Keratinocyte (primary cell): Measurements from ENCODE around the gene SLC38A2. TPM values are rescaled to one million over a fixed set of nuclear protein-coding genes. Genes with fewer than 3 reads are reported as not detected.

ENCODE experiments used
- DNase-seq: peaks from one replicate; pipeline ENCODE4 v3.0.0-alpha.2; 2011; ENCODE audit warnings: low read depth, missing footprints, low spot score
- FAIRE-seq: peaks from 2 replicates; lab custom pipeline; 2011; peaks lifted over from hg19 to GRCh38; lab: Jason Lieb, UNC
- H2AFZ ChIP-seq: 2 replicates; pipeline ENCODE4 v1.6.0; 2012; ENCODE audit warnings: low read length, control low read depth, inconsistent platforms; ENCODE audit not compliant: control insufficient read depth
- H3K27ac ChIP-seq: 2 replicates; pipeline ENCODE4 v1.5.1; 2011; ENCODE audit warnings: low read length; ENCODE audit not compliant: control insufficient read depth, insufficient read depth
- H3K27me3 ChIP-seq: 3 replicates; pipeline ENCODE4 v1.6.0; 2011; ENCODE audit warnings: low read length; ENCODE audit not compliant: control insufficient read depth, insufficient read depth; ENCODE audit errors: extremely low read depth
- H3K36me3 ChIP-seq, 2 experiments: 2 replicates in 1 of 2; 3 replicates in 1 of 2; pipeline ENCODE4 v1.5.1; 2011; ENCODE audit warnings: low read length in 2 of 2, mild to moderate bottlenecking in 1 of 2; ENCODE audit not compliant: control insufficient read depth in 2 of 2, insufficient read depth in 2 of 2; ENCODE audit errors: extremely low read depth in 1 of 2
- H3K4me1 ChIP-seq: 3 replicates; pipeline ENCODE4 v1.5.1; 2011; ENCODE audit warnings: low read length; ENCODE audit not compliant: control insufficient read depth, insufficient read depth; ENCODE audit errors: extremely low read depth
- H3K4me2 ChIP-seq: 3 replicates; pipeline ENCODE4 v1.6.0; 2011; ENCODE audit warnings: low read depth, low read length; ENCODE audit not compliant: control insufficient read depth, insufficient read depth; ENCODE audit errors: extremely low read depth
- H3K4me3 ChIP-seq, 3 experiments: fragments of 200-600 bp in 1 of 3; sonication (generic) in 1 of 3; 2 replicates in 2 of 3; 3 replicates in 1 of 3; pipeline ENCODE4 v1.5.1; 2011 to 2016; ENCODE audit warnings: low read length in 3 of 3, mild to moderate bottlenecking in 3 of 3, control low read depth in 2 of 3, inconsistent platforms in 1 of 3, low read depth in 1 of 3, mixed read lengths in 1 of 3, mixed run types in 1 of 3, moderate library complexity in 1 of 3; ENCODE audit not compliant: control insufficient read depth in 2 of 3, insufficient read depth in 2 of 3; ENCODE audit errors: extremely low read depth in 1 of 3
- H3K79me2 ChIP-seq: 2 replicates; pipeline ENCODE4 v1.6.0; 2012; ENCODE audit warnings: low read length; ENCODE audit not compliant: control insufficient read depth, insufficient read depth
- H3K9ac ChIP-seq: 3 replicates; pipeline ENCODE4 v1.6.0; 2011; ENCODE audit warnings: low read length; ENCODE audit not compliant: control insufficient read depth, insufficient read depth; ENCODE audit errors: extremely low read depth
- H3K9me1 ChIP-seq: 3 replicates; pipeline ENCODE4 v1.6.0; 2011; ENCODE audit warnings: low read length; ENCODE audit not compliant: control insufficient read depth, insufficient read depth; ENCODE audit errors: extremely low read depth
- H3K9me3 ChIP-seq: 2 replicates; pipeline ENCODE4 v1.5.1; 2012; ENCODE audit warnings: low read depth, low read length; ENCODE audit not compliant: control insufficient read depth
- H4K20me1 ChIP-seq: 3 replicates; pipeline ENCODE4 v1.6.0; 2011; ENCODE audit warnings: low read length; ENCODE audit not compliant: control insufficient read depth, insufficient read depth; ENCODE audit errors: extremely low read depth
- EZH2 ChIP-seq: IDR thresholded peaks from one replicate; pipeline ENCODE4 v1.6.1; 2012; ENCODE audit warnings: inconsistent platforms, mild to moderate bottlenecking, low read length, moderate library complexity
- dilution Hi-C: fragments of 300-500 bp; cut with MboI; formaldehyde crosslinking; loops from one replicate; pipeline ENCODE4 v1.7.0; 2020; ENCODE audit warnings: low sequenced_read_pairs; ENCODE audit not compliant: extremely low pct_ligation_motif_present
- polyA plus RNA-seq, 5 experiments: library from polyadenylated mRNA; depleted of rRNA in 3 of 5; stranded (reverse) in 3 of 5; stranded (forward) in 1 of 5; unstranded in 1 of 5; fragments of >200 nt; gene quantifications; 1 replicate in 1 of 5; 2 replicates in 3 of 5; 3 replicates in 1 of 5; pipeline versions ENCODE4 v1.2.1 to v1.2.3, GENCODE V29; 2011 to 2012; ENCODE audit warnings: missing spikeins in 2 of 5, low read depth in 1 of 5, low replicate concordance in 1 of 5
- TF ChIP-seq, protein P1 (sequence below), 3 experiments: IDR thresholded peaks in 1 of 3; conservative IDR thresholded peaks in 1 of 3; optimal IDR thresholded peaks in 1 of 3; 2 replicates in 2 of 3; 3 replicates in 1 of 3; pipeline versions ENCODE3 to v1.5.1; 2011; ENCODE audit warnings: low read length in 3 of 3, mild to moderate bottlenecking in 3 of 3, moderate library complexity in 2 of 3, control low read depth in 1 of 3, inconsistent platforms in 1 of 3; ENCODE audit not compliant: insufficient read depth in 2 of 3; ENCODE audit errors: extremely low read depth in 1 of 3

Gene SLC38A2
- polyA plus RNA-seq, 1 donor (not counting 4 experiments of a cell fraction or from before 2014, with no cell fraction given) = 577 TPM

GRCh38 chr12:46360370-46360769, 12.2 kb downstream of the SLC38A2 start:
- Histone ChIP-seq H4K20me1 (peaks cover 27% of the 10 kb centered on the region), H3K9ac (no peak overlapping the region), H3K4me2 (no peak overlapping the region), H3K36me3 (peaks cover 17 to 40% of the 10 kb centered on the region in 2 experiments), H3K9me3 (no peaks in the 10 kb centered on the region), H3K9me1 (no peaks in the 10 kb centered on the region), H3K4me3 (no peak overlapping the region), H3K4me1 (peaks cover 33% of the 10 kb centered on the region), H3K27ac (no peak overlapping the region), H2AFZ (no peak overlapping the region), H3K79me2 (peaks cover 4% of the 10 kb centered on the region), H3K27me3 (no peaks in the 10 kb centered on the region)
- dilution Hi-C loops = no loop called here
- DNase-seq (no peak), FAIRE-seq (no peak)
- TF ChIP-seq, protein P1, sequence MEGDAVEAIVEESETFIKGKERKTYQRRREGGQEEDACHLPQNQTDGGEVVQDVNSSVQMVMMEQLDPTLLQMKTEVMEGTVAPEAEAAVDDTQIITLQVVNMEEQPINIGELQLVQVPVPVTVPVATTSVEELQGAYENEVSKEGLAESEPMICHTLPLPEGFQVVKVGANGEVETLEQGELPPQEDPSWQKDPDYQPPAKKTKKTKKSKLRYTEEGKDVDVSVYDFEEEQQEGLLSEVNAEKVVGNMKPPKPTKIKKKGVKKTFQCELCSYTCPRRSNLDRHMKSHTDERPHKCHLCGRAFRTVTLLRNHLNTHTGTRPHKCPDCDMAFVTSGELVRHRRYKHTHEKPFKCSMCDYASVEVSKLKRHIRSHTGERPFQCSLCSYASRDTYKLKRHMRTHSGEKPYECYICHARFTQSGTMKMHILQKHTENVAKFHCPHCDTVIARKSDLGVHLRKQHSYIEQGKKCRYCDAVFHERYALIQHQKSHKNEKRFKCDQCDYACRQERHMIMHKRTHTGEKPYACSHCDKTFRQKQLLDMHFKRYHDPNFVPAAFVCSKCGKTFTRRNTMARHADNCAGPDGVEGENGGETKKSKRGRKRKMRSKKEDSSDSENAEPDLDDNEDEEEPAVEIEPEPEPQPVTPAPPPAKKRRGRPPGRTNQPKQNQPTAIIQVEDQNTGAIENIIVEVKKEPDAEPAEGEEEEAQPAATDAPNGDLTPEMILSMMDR (optimal IDR thresholded peaks at IDR 0.05 in 1 of 3, IDR thresholded peaks at IDR 0.05 in 1 of 3, conservative IDR thresholded peaks at IDR 0.05 in 1 of 3; ENCODE audit: extremely low read depth in 1 of 3, insufficient read depth in 2 of 3, low read length in 3 of 3) = no peak
- no peak for TF ChIP-seq EZH2

DNA sequence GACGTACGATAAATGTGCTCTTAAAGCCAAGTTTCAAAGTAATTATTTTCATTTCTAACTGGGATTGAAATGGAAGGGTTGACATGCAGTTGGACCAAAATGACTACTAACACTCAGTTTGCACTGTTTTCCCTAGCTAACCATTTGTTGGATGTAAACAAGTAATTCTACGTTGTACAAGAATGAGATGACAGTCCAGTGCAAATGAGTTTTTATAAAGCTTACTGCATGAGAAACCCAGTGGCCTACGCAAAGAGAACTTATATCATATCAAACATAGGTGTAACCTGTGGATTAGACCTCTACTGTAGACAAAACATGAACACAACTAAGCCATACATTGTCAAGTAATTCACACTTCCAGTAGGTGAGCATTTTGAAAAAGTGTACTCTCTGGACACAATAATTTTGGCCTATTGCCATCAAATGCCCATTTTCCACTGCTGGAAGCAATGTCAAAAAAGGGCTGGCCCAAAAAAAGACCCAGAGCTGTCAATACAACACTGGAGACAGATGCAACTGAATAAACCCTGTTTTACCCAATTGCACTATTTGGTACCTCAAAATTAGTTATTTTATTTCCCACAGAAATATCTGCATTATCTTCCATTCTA, 12.8 kb downstream of the SLC38A2 start:
- Histone ChIP-seq H3K27ac (no peak overlapping the region), H4K20me1 (peaks cover 22% of the 10 kb centered on the region), H3K9me1 (no peaks in the 10 kb centered on the region), H3K36me3 (peaks cover 14 to 34% of the 10 kb centered on the region in 2 experiments), H2AFZ (no peak overlapping the region), H3K9ac (no peak overlapping the region), H3K27me3 (no peaks in the 10 kb centered on the region), H3K9me3 (no peaks in the 10 kb centered on the region), H3K79me2 (no peaks in the 10 kb centered on the region), H3K4me2 (no peak overlapping the region), H3K4me3 (no peak overlapping the region), H3K4me1 (peaks cover 28% of the 10 kb centered on the region)
- dilution Hi-C loops = no loop called here
- TF ChIP-seq, protein P1 (optimal IDR thresholded peaks at IDR 0.05 in 1 of 3, IDR thresholded peaks at IDR 0.05 in 1 of 3, conservative IDR thresholded peaks at IDR 0.05 in 1 of 3; ENCODE audit: extremely low read depth in 1 of 3, insufficient read depth in 2 of 3, low read length in 3 of 3) = no peak
- no peak for TF ChIP-seq EZH2
- DNase-seq = no peak
- no peak for FAIRE-seq
